HL-60 (cell line): ENCODE measurements around the gene TRUB1.

Experiments used
- DNase-seq, 2 experiments: peaks; one replicate each; pipeline ENCODE4 v3.0.0-alpha.2; 2010 to 2020; ENCODE audit warnings: low read depth in 1 of 2, low spot score in 1 of 2
- H3K27ac ChIP-seq: fragments of 250-450 bp; sonication (Bioruptor Pico); replicated peaks from 2 replicates; pipeline ENCODE4 v1.5.1; 2020; ENCODE audit warnings: mild to moderate bottlenecking, moderate library complexity
- H3K27me3 ChIP-seq: fragments of 250-450 bp; sonication (Bioruptor Pico); 2 replicates; pipeline ENCODE4 v1.5.1; 2021; ENCODE audit warnings: mild to moderate bottlenecking, moderate library complexity; ENCODE audit not compliant: insufficient read depth, poor library complexity, severe bottlenecking
- H3K4me3 ChIP-seq: replicated peaks from 2 replicates; pipeline ENCODE4 v1.5.1; 2011; ENCODE audit warnings: mild to moderate bottlenecking, control low read depth, low read length; ENCODE audit not compliant: insufficient read depth
- CTCF ChIP-seq: IDR thresholded peaks from one replicate; pipeline ENCODE4 v1.5.1; 2011; ENCODE audit warnings: low read length, control low read depth, inconsistent platforms; ENCODE audit not compliant: insufficient read depth
- GABPA ChIP-seq: IDR thresholded peaks from 2 replicates; pipeline ENCODE4 v1.6.1; 2012; ENCODE audit warnings: low read depth
- POLR2AphosphoS5 ChIP-seq: IDR thresholded peaks from 2 replicates; pipeline ENCODE4 v1.6.1; 2012; ENCODE audit warnings: low read depth
- REST ChIP-seq: IDR thresholded peaks from 2 replicates; pipeline ENCODE4 v1.6.1; 2012; ENCODE audit warnings: low read depth; ENCODE audit not compliant: insufficient replicate concordance
- SPI1 ChIP-seq: IDR thresholded peaks from 2 replicates; pipeline ENCODE4 v1.6.1; 2012; ENCODE audit warnings: low read depth, mild to moderate bottlenecking, borderline replicate concordance

Gene TRUB1

GRCh38 chr10:114923551-114923950 is 14.4 kb upstream of the TRUB1 start:
- Histone ChIP-seq H3K4me3 (no peak overlapping the region), H3K27me3 (no peaks in the 10 kb centered on the region), H3K27ac (no peak overlapping the region)
- TF ChIP-seq SPI1 (no peak), CTCF (no peak), POLR2AphosphoS5 (no peak), REST (no peak), GABPA (no peak)
- DNase-seq = no peak

GRCh38 chr10:114925587-114926586 is 12.1 kb upstream of the TRUB1 start:
- TF ChIP-seq SPI1 (no peak), CTCF (no peak), POLR2AphosphoS5 (no peak), REST (no peak), GABPA (no peak)
- Histone ChIP-seq H3K27me3 (no peaks in the 10 kb centered on the region), H3K4me3 (no peak overlapping the region), H3K27ac (no peak overlapping the region)
- no peak for DNase-seq

- no peak overlapping the region for H3K4me3 ChIP-seq
- no peak overlapping the region for H3K27ac ChIP-seq
- no peak for DNase-seq
- no peaks in the 10 kb centered on the region for H3K27me3 ChIP-seq
- TF ChIP-seq POLR2AphosphoS5 = no peak
- no peak for TF ChIP-seq REST
- TF ChIP-seq GABPA = no peak
Measured at GRCh38 chr10:114928818-114929217, 9.2 kb upstream of the TRUB1 start.
